ENCODE measurements around the gene CDCA4. TPM values are rescaled to one million over a fixed set of nuclear protein-coding genes. Genes with fewer than 3 reads are reported as not detected.

CDCA4 gene
- polyA plus RNA-seq, 1 donor, result 18.2 TPM

DNA sequence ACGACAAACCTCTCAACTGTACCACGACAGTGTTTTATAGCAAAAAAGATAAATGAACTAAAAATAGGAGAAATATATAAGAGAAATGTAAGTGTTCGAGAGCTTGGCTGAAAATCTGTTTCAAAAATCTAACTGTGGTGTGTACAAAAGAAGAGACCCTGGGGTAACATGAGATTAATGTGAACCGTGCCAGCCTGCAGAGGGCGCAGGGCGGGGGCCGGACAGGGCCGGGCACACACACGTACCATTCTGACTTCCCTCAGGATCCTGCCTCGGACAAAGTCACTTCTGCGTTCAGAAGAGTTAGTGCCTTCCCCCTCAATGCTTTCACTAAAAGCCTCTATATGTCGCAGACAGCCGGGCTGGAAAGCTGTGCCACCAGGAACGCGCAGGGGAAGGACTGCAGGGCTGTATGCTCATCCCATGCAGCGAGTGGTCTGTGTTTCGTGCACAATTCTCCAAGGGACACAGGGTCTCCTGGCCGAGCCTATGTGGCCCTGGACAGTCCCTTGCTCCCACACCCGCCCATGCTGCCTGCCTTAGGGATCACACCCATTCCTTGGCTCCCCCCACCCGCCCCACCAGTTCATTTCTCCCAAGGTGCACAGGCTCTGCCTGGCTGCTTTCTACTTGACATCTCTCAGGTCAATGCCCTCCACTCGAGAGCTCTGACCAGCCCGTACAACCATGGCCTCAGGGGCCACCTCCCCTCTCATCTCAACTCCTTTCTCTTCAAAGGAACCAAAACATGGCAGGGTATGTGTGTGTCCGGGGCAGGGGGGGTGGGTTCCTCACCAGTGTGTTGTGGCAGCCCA lies 8.5 kb downstream of the CDCA4 start:
- no peak for DNase-seq

DNA sequence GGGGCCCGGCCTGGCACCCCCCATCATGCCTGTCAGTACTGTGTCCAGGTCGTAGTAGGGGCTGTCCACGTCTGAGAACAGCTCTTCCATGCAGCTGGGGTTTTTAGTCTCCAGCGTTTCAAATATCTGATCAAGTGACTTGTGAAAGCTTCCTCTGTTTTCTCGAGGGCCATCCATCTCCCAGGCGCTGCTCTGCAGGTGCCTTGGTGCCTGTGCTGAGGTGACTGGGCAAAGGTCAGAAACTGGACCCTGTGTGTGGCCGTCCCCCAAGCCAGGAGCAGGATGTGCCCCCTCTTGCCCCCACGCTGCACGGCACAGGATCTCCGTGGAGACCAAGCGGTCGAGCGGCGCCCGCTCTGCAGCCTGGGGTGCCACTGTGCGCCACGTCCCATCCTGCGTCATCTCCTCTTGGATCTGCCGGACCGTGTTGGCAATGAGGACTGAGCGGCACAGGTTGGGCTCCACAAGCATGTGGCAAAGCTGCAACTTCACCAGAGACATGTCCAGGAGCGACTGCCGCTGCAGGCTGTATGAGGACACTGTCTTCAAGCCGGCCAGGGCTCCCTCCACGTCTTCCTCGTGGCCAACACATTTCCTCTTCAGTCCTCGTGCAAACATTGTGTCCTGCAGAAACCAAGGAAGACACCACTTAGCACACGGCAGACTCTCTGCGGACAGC lies 9.4 kb downstream of the CDCA4 start:
- DNase-seq, result no peak

DNA sequence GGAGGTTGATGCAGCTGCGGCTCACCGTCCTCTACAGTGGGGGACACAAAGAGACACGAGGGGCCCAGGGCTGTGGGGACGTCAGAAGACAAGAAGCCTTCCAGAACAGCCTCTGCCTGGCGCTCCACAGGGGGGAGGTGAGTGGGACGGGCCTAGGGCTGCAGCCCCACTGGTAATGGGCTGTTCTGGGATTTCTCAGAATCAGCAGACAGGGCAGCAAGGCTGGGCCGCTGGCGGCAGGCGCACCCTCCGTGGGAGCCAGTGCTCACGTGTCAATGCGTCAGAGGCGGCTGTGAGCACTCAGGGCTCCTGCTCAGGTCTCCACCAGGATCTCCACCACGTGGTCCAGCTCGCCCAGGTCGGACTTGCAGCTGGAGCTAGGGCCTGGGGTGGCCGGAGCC lies 10.0 kb downstream of the CDCA4 start:
- no peak for DNase-seq

DNA sequence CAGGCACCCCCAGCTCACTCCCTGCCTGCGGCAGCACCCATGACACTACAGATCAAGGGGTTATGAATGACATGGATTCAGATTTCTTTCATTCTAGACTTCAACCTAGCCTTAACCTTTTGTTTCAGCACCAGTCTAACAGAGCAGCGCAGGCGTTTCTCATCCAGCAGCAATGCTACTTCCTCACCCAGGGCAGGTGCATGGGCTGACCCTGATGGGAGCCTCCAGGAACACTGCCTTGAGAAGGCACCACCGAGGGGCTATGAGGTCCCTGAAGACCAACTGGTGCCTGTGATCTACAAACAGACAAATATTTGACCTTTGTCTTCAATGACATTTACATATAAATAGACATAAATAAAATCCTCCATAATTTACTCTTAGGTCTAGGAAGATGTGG lies 10.8 kb downstream of the CDCA4 start:
- DNase-seq, result no peak

GRCh38 chr14:105007593-105008264 lies 13.2 kb downstream of the CDCA4 start:
- DNase-seq, result no peak

GRCh38 chr14:105006831-105007592 lies 13.9 kb downstream of the CDCA4 start:
- no peak for DNase-seq

DNA sequence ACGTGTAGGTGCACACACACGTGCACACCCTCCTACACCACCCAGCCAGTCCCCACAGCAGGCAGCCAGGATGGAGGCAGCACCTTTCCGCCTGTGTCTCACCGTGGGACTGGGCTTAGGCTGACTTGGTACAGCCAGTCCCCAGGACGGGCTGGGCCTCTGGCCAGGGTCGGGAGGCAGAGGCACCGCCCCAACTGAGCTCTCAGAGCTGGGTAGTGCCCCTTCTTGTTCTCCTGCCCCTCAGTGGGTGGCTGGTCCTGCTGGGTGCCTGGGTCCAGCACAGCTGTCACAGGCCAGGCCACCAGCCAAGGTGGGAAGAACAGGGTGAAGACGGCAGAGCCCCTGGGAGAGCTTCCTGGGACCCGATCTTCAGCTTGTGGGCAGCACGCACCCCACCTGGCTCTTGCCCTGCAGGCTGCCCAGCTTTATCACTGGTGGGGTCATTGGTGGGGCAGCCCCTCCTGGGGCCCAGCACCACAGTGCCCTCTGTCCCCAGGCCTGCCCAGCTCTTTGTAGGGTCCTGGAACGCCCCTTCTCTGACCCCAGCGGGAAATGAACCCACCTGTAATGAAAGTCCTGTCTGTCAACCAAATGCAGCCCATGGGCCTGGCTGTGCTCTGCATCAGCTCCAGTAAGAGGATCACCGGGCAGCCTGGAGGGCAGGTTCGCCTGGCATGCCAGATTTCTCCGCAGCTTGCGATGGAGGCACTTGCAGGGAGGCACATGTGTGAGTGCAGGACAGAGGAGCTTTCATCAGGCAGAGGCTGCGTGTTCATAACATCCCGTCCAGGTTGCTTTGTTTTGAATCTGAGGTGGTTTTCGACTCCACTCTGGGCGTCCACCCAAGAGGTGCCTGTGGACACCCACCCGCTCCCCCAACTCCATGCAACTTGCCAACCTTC lies 14.7 kb downstream of the CDCA4 start:
- no peak for DNase-seq

DNA sequence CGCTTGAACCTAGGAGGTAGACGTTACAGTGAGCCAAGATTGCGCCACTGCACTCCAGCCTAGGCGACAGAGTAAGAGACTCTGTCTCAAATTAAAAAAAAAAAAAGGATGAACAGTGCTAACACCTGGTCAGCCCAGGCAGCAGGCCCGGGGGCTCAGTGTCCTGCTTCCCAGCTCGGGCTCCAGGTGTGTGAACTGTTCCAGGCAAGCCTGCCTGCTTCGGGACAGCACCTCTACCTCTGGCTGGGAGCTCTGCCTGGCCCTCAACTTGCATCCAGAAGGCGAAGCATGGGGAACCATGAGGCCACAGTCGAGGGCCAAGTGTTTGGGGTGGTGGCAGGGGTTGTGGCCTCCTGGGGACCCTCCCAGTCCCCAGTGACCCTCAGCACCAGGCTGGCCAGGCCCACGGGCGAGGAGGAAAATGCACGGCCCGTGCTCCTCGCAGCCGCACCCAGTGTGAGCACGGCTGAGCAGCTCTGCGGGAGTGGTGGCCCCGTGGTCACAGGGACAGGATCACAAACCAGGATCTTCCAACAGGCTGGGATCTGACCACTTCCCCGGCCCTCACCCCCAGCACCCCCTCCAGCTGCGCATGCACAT lies 15.5 kb downstream of the CDCA4 start:
- no peak for DNase-seq

DNA sequence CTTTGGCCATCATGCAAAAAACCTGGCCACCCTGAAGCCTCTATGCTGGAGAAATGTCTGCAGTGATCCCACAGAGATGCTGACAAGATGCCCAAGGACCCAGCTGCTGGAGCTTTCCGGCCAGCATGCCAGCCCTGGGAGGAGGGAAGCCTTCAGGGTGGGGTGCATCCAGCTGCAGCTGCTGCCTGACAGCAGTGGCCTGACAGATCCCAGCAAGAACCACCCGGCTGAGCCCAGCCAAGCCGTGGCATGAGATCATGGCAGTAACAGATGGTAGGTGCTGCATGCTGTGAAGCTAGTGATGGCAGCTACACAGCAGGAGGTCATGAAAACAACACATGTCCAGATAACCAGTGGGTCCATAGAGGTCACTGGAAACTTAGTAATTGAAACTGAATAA lies 21.5 kb downstream of the CDCA4 start:
- DNase-seq, result no peak

- DNase-seq, result no peak
These were observed 22.1 kb downstream of the CDCA4 start for GRCh38 chr14:104998801-104999200.

DNA sequence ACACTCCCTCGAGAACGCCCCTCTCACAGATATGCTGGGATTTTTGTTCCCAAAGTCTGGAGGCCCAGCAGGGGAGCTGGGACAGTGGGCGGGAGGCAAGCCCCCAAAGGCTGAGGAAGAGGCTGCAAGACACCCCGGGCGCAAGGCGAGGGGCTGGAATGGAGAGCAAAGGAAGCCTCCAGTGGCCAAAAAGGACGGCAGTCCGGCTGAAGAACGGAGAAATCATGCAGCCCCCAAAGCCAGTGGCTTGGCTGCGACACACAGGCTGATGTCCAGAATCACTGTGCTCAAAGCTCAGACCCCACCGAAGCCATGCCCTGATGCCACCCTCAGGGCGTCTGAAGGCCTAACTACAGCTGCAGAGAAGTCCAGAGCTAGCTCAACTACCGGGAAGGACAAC lies 24.4 kb downstream of the CDCA4 start:
- no peak for DNase-seq

DNA sequence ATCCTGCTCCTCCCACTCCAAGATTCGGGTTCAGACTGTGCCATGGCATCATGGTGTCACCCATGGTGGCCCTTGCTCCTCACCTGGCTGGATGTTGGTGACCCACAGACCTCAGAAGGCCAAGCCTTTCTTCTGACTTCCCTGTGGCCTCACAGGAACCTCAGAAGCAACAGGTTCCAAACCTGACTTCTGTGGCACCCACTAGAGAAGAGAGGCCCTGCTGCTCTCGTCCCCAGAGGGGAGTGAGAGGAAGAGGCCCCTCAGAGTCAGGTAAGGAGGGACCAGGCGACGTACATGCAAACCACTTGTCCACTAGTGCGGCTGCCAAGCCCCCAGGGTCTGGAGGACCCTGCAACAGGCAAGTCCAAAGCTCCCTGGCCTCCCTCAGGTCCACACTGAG lies 24.9 kb downstream of the CDCA4 start:
- DNase-seq, result no peak

- no peak for DNase-seq
These were observed 25.9 kb downstream of the CDCA4 start for GRCh38 chr14:104994978-104995377.

- no peak for DNase-seq
These were observed 26.9 kb downstream of the CDCA4 start for GRCh38 chr14:104993808-104994591.

GRCh38 chr14:104993306-104993705 lies 27.6 kb downstream of the CDCA4 start:
- DNase-seq, result no peak

DNA sequence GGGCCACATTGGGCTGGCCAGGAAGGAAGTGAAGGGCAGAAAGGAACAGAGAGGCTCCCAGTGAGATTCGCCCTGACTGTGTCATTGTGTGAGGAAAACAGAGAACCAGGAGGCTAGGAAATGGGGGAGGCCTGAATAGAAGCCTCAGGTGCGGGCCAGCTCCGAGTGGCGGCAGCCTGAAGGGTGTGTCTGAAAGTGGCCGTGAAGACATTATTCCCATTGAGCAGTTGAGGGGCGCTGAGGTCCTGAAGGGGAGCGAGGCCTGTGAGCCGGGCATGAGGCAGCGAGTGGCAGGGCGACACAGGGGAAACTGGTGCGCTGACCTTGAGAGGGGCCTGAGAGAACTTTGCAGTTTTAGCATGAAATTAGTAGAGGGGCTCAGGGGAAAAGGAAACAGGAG lies 28.4 kb downstream of the CDCA4 start:
- no peak for DNase-seq

DNA sequence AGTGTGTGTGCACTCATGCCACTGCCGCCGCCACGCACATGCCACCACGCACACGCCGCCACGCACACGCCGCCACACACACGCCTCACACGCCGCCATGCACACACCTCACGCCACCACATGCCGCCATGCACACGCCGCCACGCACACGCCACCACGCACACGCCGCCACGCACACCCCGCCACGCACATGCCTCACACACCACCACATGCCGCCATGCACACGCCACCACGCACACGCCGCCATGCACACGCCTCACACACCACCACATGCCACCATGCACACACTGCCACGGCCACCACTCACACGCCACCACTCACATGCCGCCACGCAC lies 29.0 kb downstream of the CDCA4 start:
- no peak for DNase-seq

DNA sequence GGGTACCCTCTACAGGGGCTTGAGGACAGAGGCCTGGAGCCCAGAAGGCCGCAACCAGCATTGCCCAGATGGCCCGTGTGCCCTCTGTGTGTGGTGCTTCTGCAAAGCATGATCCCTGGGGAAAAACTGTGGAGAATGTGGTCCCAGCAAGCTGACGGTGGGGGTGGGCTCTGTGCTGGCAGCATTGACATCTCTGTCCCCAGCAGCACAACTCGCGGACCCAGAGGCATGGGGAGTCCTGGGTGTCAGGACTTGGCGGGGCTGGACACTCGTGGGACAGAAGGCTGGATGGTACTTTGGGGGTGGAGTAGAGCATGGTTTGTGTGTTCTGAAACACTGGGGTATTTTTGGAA lies 31.0 kb downstream of the CDCA4 start:
- no peak for DNase-seq

GRCh38 chr14:104989236-104989950 lies 31.5 kb downstream of the CDCA4 start:
- DNase-seq, result no peak

Data from hindlimb muscle (tissue), 1 donor.